Thoracic aorta (tissue), 2 donors: ENCODE data around the gene TEX2. TPM values are rescaled to one million over a fixed set of nuclear protein-coding genes. Genes with fewer than 3 reads are reported as not detected.
A peak's percentile ranks its signal among the peaks of the same experiment; 100 is the strongest.

Source experiments
- ATAC-seq: fragments of 150-250 bp; one replicate; pipeline ENCODE4 v1.8.0; 2017; ENCODE audit warnings: low read depth; ENCODE audit not compliant: insufficient number of reproducible peaks, low FRiP score
- DNase-seq: peaks from one replicate; pipeline ENCODE4 v3.0.0-alpha.2; 2020; ENCODE audit warnings: low spot score
- H3K27ac ChIP-seq, 2 donors: fragments of 200-600 bp; sonication (generic); 1 replicate in 1 of 2; 2 replicates in 1 of 2; pipeline ENCODE4 v1.5.1; 2016; ENCODE audit warnings: mild to moderate bottlenecking in 2 of 2, moderate library complexity in 2 of 2
- H3K27me3 ChIP-seq: fragments of 200-600 bp; sonication (generic); replicated peaks from 2 replicates; pipeline ENCODE4 v1.6.0; 2016; ENCODE audit warnings: mild to moderate bottlenecking; ENCODE audit not compliant: insufficient read depth
- H3K36me3 ChIP-seq: fragments of 200-600 bp; sonication (generic); one replicate; pipeline ENCODE4 v1.5.1; 2016
- H3K4me1 ChIP-seq, 2 donors: fragments of 200-600 bp; sonication (generic); 1 replicate in 1 of 2; 2 replicates in 1 of 2; pipeline versions ENCODE4 v1.5.1 to v1.6.0; 2016; ENCODE audit warnings: low read depth in 2 of 2, mild to moderate bottlenecking in 1 of 2; ENCODE audit not compliant: control insufficient read depth in 1 of 2
- H3K4me3 ChIP-seq: fragments of 200-600 bp; sonication (generic); 2 replicates; pipeline ENCODE4 v1.5.1; 2016; ENCODE audit warnings: mild to moderate bottlenecking
- H3K9me3 ChIP-seq: fragments of 200-600 bp; sonication (generic); 2 replicates; pipeline ENCODE4 v1.5.1; 2016
- total RNA-seq, 2 donors: library from RNA; depleted of rRNA; stranded (reverse); fragments of >200 nt; gene quantifications; one replicate each; pipeline versions ENCODE4 v1.1.0 to v1.2.3, GENCODE V29; 2016
- TF ChIP-seq, protein P1 (sequence below): fragments of 200-600 bp; sonication (generic); IDR thresholded peaks from one replicate; pipeline ENCODE4 v1.5.1; 2019; ENCODE audit warnings: antibody characterized with exemption

The TEX2 gene
- total RNA-seq, 2 donors from 2014 or later, result 27.5 to 70.7 TPM

DNA sequence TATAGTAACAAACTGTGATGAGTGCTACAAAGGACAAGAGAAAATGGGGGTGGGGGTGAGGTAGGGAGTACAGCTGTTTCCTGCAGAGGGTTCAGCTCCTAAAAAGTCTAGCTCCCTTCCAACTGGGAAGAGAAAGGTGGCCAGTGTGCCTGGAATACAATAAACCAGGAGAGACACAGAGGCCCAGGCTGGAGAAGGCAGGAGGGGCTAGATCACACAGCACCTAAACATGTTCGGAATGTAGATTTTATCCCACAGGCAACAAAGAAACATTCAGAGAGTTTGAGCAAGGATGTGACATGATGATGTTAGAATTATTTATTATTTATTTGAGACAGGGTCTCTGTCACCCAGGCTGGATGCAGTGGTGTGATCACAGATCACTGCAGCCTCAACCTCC is 10.2 kb downstream of the TEX2 start:
- DNase-seq (no peak), ATAC-seq (no peak)
- Histone ChIP-seq H3K4me1 (peaks cover 6 to 24% of the 10 kb centered on the region in 2 donors), H3K4me3 (no peak overlapping the region), H3K27me3 (no peaks in the 10 kb centered on the region), H3K27ac (no peak overlapping the region), H3K36me3 (no peaks in the 10 kb centered on the region), H3K9me3 (no peaks in the 10 kb centered on the region)
- TF ChIP-seq, protein P1, sequence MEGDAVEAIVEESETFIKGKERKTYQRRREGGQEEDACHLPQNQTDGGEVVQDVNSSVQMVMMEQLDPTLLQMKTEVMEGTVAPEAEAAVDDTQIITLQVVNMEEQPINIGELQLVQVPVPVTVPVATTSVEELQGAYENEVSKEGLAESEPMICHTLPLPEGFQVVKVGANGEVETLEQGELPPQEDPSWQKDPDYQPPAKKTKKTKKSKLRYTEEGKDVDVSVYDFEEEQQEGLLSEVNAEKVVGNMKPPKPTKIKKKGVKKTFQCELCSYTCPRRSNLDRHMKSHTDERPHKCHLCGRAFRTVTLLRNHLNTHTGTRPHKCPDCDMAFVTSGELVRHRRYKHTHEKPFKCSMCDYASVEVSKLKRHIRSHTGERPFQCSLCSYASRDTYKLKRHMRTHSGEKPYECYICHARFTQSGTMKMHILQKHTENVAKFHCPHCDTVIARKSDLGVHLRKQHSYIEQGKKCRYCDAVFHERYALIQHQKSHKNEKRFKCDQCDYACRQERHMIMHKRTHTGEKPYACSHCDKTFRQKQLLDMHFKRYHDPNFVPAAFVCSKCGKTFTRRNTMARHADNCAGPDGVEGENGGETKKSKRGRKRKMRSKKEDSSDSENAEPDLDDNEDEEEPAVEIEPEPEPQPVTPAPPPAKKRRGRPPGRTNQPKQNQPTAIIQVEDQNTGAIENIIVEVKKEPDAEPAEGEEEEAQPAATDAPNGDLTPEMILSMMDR, result no peak

DNA sequence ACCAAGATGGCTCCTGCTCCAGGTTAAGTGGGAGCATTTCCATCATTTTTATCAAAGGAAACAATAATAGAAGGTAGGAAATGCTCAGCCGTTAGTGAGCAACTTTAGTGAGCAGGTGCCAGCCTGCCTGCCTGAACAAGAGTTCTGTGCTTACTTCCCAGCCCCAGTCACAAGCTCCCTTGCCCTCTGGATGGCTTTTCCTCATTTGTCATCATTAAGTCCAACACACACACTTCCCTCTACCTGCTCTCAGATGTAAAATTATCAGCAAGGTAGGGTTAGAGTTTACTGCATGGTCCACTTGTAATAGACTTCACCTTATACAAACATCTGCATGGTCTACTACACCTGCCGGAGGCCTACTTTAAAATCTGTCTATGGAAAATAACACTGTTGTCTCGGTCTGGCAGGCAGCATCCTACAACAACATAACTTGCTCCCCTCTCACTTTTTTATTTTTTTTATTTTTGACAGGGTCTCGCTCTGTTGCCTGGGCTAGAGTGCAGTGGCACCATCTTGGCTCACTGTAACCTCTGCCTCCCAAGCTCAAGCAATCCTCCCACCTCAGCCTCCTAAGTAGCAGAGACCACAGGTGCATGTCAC is 12.7 kb downstream of the TEX2 start:
- ATAC-seq, result no peak

DNA sequence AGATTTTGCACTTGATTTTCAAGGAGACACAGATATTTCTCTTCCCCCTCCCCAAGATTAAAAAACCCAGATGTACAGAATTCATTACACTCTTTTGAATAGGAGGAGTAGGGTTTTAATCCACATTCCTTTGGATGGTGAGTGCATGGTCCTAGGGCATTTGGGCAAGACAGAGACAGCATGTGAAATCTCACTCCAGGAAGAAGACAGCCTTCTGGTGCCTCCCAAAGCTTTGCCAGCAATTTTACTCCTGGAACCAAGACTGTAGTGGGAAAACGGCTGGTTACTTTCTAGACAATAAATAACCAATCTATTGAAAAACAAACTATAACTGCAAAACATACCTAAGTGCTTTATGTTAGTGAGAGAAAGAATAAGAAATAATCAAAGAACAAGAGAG is 15.2 kb downstream of the TEX2 start:
- peaks cover 5 to 25% of the 10 kb centered on the region in 2 donors for H3K4me1 ChIP-seq
- TF ChIP-seq, protein P1, result no peak
- no peaks in the 10 kb centered on the region for H3K36me3 ChIP-seq
- H3K9me3 ChIP-seq, result no peaks in the 10 kb centered on the region
- ATAC-seq (no peak), DNase-seq (no peak)
- H3K27me3 ChIP-seq, result no peaks in the 10 kb centered on the region
- no peak overlapping the region for H3K4me3 ChIP-seq
- no peak overlapping the region for H3K27ac ChIP-seq

More for the DNA sequence above, 12.7 kb downstream of the TEX2 start:
- no peaks in the 10 kb centered on the region for H3K9me3 ChIP-seq
- no peaks in the 10 kb centered on the region for H3K36me3 ChIP-seq
- no peak overlapping the region for H3K4me3 ChIP-seq
- no peaks in the 10 kb centered on the region for H3K27me3 ChIP-seq
- peaks cover 0 to 4% of the 10 kb centered on the region in 2 donors for H3K4me1 ChIP-seq
- no peak for DNase-seq
- TF ChIP-seq, protein P1, result no peak
- no peak overlapping the region for H3K27ac ChIP-seq

DNA sequence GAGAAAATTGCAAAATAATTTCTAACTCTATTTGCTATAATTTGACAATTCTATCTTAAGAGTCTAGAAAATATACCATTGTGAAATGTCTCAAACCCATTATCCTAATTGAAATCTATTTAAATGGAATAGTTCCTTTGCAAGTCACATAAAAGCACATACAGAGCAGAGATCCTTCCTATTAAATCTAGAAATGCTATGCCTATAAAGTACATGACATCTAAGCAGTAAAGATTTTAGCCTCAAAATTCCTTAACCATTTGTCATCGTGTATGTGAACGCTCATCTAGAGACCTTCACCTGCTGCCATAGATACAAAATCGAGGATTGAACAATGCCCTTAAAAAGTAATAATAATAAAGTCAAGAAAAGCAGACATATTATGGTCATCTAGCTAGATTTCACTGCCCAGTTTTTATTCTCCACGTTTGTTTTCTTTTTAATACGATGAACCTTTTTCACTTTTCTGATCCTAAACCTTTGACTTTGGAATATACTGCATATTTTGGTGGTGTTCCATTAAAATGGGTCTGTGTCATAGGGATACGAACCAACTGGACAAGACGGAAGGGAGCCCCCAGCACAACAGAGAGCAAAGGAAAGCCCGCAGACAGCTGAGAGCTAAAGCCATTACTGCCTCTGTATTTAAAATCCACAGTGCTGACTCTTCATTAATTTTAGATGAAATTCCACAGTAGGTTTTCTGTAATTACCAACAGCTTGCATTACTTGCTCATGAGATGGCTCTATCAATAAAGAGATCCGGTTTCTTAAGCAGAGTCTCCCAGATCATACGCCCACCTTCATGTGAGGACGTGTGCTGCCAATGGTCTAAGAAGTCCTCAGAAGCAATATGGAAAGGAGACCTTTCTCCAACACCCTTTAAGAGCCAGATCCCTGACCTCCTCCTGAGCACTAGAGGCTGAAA is 17.6 kb downstream of the TEX2 start:
- Histone ChIP-seq H3K4me1 (peaks cover 11 to 43% of the 10 kb centered on the region in 2 donors), H3K27ac (no peak overlapping the region), H3K4me3 (no peak overlapping the region), H3K27me3 (no peaks in the 10 kb centered on the region), H3K36me3 (no peaks in the 10 kb centered on the region), H3K9me3 (no peaks in the 10 kb centered on the region)
- no peak for ATAC-seq
- TF ChIP-seq, protein P1, result no peak
- no peak for DNase-seq

DNA sequence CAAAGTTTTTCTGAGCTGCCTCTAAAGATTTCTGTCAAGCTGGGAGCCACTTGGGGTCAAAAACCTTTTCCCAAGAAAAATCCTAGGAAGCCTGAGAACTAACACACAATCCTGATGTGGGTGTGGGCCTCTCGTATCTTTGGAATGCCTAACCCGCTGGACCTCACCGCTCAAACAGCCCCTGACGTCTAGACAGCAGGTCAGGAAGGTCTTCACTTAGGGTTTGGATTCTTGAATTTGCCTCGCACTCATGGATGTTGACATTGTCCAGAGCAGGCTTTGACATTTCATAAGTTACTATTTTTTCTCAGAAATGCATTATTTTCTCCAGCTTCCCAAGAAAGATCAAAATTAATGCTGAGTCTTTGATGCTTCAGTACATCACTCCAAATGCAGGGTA is 18.9 kb downstream of the TEX2 start:
- Histone ChIP-seq H3K27ac (peak overlapping the region in 1 of 2 donors; percentile 31), H3K4me3 (no peak overlapping the region), H3K27me3 (no peaks in the 10 kb centered on the region), H3K9me3 (no peaks in the 10 kb centered on the region), H3K36me3 (no peaks in the 10 kb centered on the region), H3K4me1 (peaks cover 21 to 52% of the 10 kb centered on the region in 2 donors)
- TF ChIP-seq, protein P1, result no peak
- DNase-seq (no peak), ATAC-seq (no peak)
